ENCODE data around the gene TSC22D1.

TSC22D1 gene

GRCh38 chr13:44421853-44422525, 154.1 kb downstream of the TSC22D1 start:
- Histone ChIP-seq H3K27me3 (ENCODE audit: insufficient read depth, low read length) (no peaks in the 10 kb centered on the region), H2AFZ (ENCODE audit: low read depth, low read length) (no peak overlapping the region), H3K36me3 (ENCODE audit: insufficient read depth, low read length) (no peaks in the 10 kb centered on the region), H3K4me3 (ENCODE audit: low read length) (no peak overlapping the region), H3K4me1 (ENCODE audit: insufficient read depth, low read length) (no peaks in the 10 kb centered on the region), H3K9me3 (ENCODE audit: low read length) (no peaks in the 10 kb centered on the region)

GRCh38 chr13:44420376-44421220, 155.5 kb downstream of the TSC22D1 start:
- H3K27me3 ChIP-seq (ENCODE audit: insufficient read depth, low read length) = no peaks in the 10 kb centered on the region

GRCh38 chr13:44417876-44418275, 158.3 kb downstream of the TSC22D1 start:
- H3K4me3 ChIP-seq (ENCODE audit: low read length) = no peak overlapping the region
- H3K9me3 ChIP-seq (ENCODE audit: low read length) = no peaks in the 10 kb centered on the region
- H3K4me1 ChIP-seq (ENCODE audit: insufficient read depth, low read length) = peaks cover 6% of the 10 kb centered on the region
- H3K36me3 ChIP-seq (ENCODE audit: insufficient read depth, low read length) = no peaks in the 10 kb centered on the region
- no peak overlapping the region for H2AFZ ChIP-seq (ENCODE audit: low read depth, low read length)
- no peaks in the 10 kb centered on the region for H3K27me3 ChIP-seq (ENCODE audit: insufficient read depth, low read length)

More at GRCh38 chr13:44420376-44421220, 155.5 kb downstream of the TSC22D1 start:
- Histone ChIP-seq H2AFZ (ENCODE audit: low read depth, low read length) (no peak overlapping the region), H3K4me3 (ENCODE audit: low read length) (no peak overlapping the region), H3K4me1 (ENCODE audit: insufficient read depth, low read length) (peaks cover 6% of the 10 kb centered on the region), H3K36me3 (ENCODE audit: insufficient read depth, low read length) (no peaks in the 10 kb centered on the region), H3K9me3 (ENCODE audit: low read length) (no peaks in the 10 kb centered on the region)

GRCh38 chr13:44417446-44417845, 158.7 kb downstream of the TSC22D1 start:
- Histone ChIP-seq H3K4me3 (ENCODE audit: low read length) (no peak overlapping the region), H3K4me1 (ENCODE audit: insufficient read depth, low read length) (peaks cover 6% of the 10 kb centered on the region), H3K36me3 (ENCODE audit: insufficient read depth, low read length) (no peaks in the 10 kb centered on the region), H2AFZ (ENCODE audit: low read depth, low read length) (no peak overlapping the region), H3K27me3 (ENCODE audit: insufficient read depth, low read length) (no peaks in the 10 kb centered on the region), H3K9me3 (ENCODE audit: low read length) (no peaks in the 10 kb centered on the region)

GRCh38 chr13:44416744-44417143, 159.4 kb downstream of the TSC22D1 start:
- peaks cover 6% of the 10 kb centered on the region for H3K4me1 ChIP-seq (ENCODE audit: insufficient read depth, low read length)
- H3K36me3 ChIP-seq (ENCODE audit: insufficient read depth, low read length) = no peaks in the 10 kb centered on the region
- no peak overlapping the region for H2AFZ ChIP-seq (ENCODE audit: low read depth, low read length)
- no peaks in the 10 kb centered on the region for H3K9me3 ChIP-seq (ENCODE audit: low read length)
- H3K27me3 ChIP-seq (ENCODE audit: insufficient read depth, low read length) = no peaks in the 10 kb centered on the region
- no peak overlapping the region for H3K4me3 ChIP-seq (ENCODE audit: low read length)

- Histone ChIP-seq H3K4me1 (ENCODE audit: insufficient read depth, low read length) (peaks cover 6% of the 10 kb centered on the region), H3K36me3 (ENCODE audit: insufficient read depth, low read length) (no peaks in the 10 kb centered on the region), H3K4me3 (ENCODE audit: low read length) (no peak overlapping the region), H3K9me3 (ENCODE audit: low read length) (no peaks in the 10 kb centered on the region), H2AFZ (ENCODE audit: low read depth, low read length) (no peak overlapping the region), H3K27me3 (ENCODE audit: insufficient read depth, low read length) (no peaks in the 10 kb centered on the region)
These were observed 159.8 kb downstream of the TSC22D1 start for GRCh38 chr13:44416301-44416700.

- Histone ChIP-seq H3K36me3 (ENCODE audit: insufficient read depth, low read length) (no peaks in the 10 kb centered on the region), H3K4me3 (ENCODE audit: low read length) (no peak overlapping the region), H3K27me3 (ENCODE audit: insufficient read depth, low read length) (no peaks in the 10 kb centered on the region), H3K4me1 (ENCODE audit: insufficient read depth, low read length) (peaks cover 6% of the 10 kb centered on the region), H3K9me3 (ENCODE audit: low read length) (no peaks in the 10 kb centered on the region), H2AFZ (ENCODE audit: low read depth, low read length) (no peak overlapping the region)
These were observed 160.3 kb downstream of the TSC22D1 start for GRCh38 chr13:44415815-44416214.

- Histone ChIP-seq H2AFZ (ENCODE audit: low read depth, low read length) (no peak overlapping the region), H3K4me1 (ENCODE audit: insufficient read depth, low read length) (peaks cover 6% of the 10 kb centered on the region), H3K4me3 (ENCODE audit: low read length) (no peak overlapping the region), H3K36me3 (ENCODE audit: insufficient read depth, low read length) (no peaks in the 10 kb centered on the region), H3K27me3 (ENCODE audit: insufficient read depth, low read length) (no peaks in the 10 kb centered on the region), H3K9me3 (ENCODE audit: low read length) (no peaks in the 10 kb centered on the region)
These were observed 161.4 kb downstream of the TSC22D1 start for GRCh38 chr13:44414716-44415115.

GRCh38 chr13:44413095-44413494, 163.0 kb downstream of the TSC22D1 start:
- H3K4me1 ChIP-seq (ENCODE audit: insufficient read depth, low read length) = peaks cover 6% of the 10 kb centered on the region
- no peaks in the 10 kb centered on the region for H3K27me3 ChIP-seq (ENCODE audit: insufficient read depth, low read length)
- no peaks in the 10 kb centered on the region for H3K9me3 ChIP-seq (ENCODE audit: low read length)
- no peak overlapping the region for H3K4me3 ChIP-seq (ENCODE audit: low read length)
- H3K36me3 ChIP-seq (ENCODE audit: insufficient read depth, low read length) = no peaks in the 10 kb centered on the region
- no peak overlapping the region for H2AFZ ChIP-seq (ENCODE audit: low read depth, low read length)

- H3K9me3 ChIP-seq (ENCODE audit: low read length) = no peaks in the 10 kb centered on the region
- H3K4me1 ChIP-seq (ENCODE audit: insufficient read depth, low read length) = peaks cover 6% of the 10 kb centered on the region
- no peak overlapping the region for H2AFZ ChIP-seq (ENCODE audit: low read depth, low read length)
- no peaks in the 10 kb centered on the region for H3K36me3 ChIP-seq (ENCODE audit: insufficient read depth, low read length)
- no peak overlapping the region for H3K4me3 ChIP-seq (ENCODE audit: low read length)
- no peaks in the 10 kb centered on the region for H3K27me3 ChIP-seq (ENCODE audit: insufficient read depth, low read length)
These were observed 163.7 kb downstream of the TSC22D1 start for GRCh38 chr13:44412346-44412935.

- peaks cover 5% of the 10 kb centered on the region for H3K4me1 ChIP-seq (ENCODE audit: insufficient read depth, low read length)
- H2AFZ ChIP-seq (ENCODE audit: low read depth, low read length) = no peak overlapping the region
- H3K9me3 ChIP-seq (ENCODE audit: low read length) = no peaks in the 10 kb centered on the region
- no peaks in the 10 kb centered on the region for H3K27me3 ChIP-seq (ENCODE audit: insufficient read depth, low read length)
- no peaks in the 10 kb centered on the region for H3K36me3 ChIP-seq (ENCODE audit: insufficient read depth, low read length)
- no peak overlapping the region for H3K4me3 ChIP-seq (ENCODE audit: low read length)
These were observed 164.3 kb downstream of the TSC22D1 start for GRCh38 chr13:44411841-44412240.

- no peak overlapping the region for H3K4me3 ChIP-seq (ENCODE audit: low read length)
- H3K4me1 ChIP-seq (ENCODE audit: insufficient read depth, low read length) = peaks cover 2% of the 10 kb centered on the region
- no peaks in the 10 kb centered on the region for H3K36me3 ChIP-seq (ENCODE audit: insufficient read depth, low read length)
- no peak overlapping the region for H2AFZ ChIP-seq (ENCODE audit: low read depth, low read length)
- no peaks in the 10 kb centered on the region for H3K9me3 ChIP-seq (ENCODE audit: low read length)
- no peaks in the 10 kb centered on the region for H3K27me3 ChIP-seq (ENCODE audit: insufficient read depth, low read length)
These were observed 165.7 kb downstream of the TSC22D1 start for GRCh38 chr13:44410328-44410859.

GRCh38 chr13:44409595-44409994, 166.5 kb downstream of the TSC22D1 start:
- Histone ChIP-seq H3K36me3 (ENCODE audit: insufficient read depth, low read length) (no peaks in the 10 kb centered on the region), H3K4me1 (ENCODE audit: insufficient read depth, low read length) (peaks cover 10% of the 10 kb centered on the region), H3K27me3 (ENCODE audit: insufficient read depth, low read length) (no peaks in the 10 kb centered on the region), H3K9me3 (ENCODE audit: low read length) (no peaks in the 10 kb centered on the region), H3K4me3 (ENCODE audit: low read length) (no peak overlapping the region), H2AFZ (ENCODE audit: low read depth, low read length) (no peak overlapping the region)
